HCT116 (cell line): ENCODE results near the gene CENPM. TPM values are rescaled to one million over a fixed set of nuclear protein-coding genes. Genes with fewer than 3 reads are reported as not detected.

Source experiments
- ATAC-seq: fragments of 200-7000 bp; cut with Tn5 transposase; 2 replicates; pipeline ENCODE4 v1.9.1; 2020; ENCODE audit warnings: mild to moderate bottlenecking, moderate library complexity
- BruUV-seq: library from RNA; stranded (reverse); fragments of 400-500 nt; replicated peaks from 2 replicates; lab custom pipeline; 2021; lab: Mats Ljungman, UMichigan
- CTCF ChIA-PET: fragments of 300-600 bp; sonication (Branson Sonifier 250); formaldehyde crosslinking; loops from one replicate; lab custom pipeline; 2021; ENCODE audit warnings: antibody characterized with exemption; lab: Charles Lee
- POLR2A ChIA-PET: fragments of 300-600, 350-600 bp; sonication (Branson Sonifier 250); formaldehyde crosslinking; loops from one replicate; lab custom pipeline; 2021; ENCODE audit warnings: antibody characterized with exemption; lab: Charles Lee
- RAD21 ChIA-PET, 2 experiments: fragments of 300-600 bp; sonication (Branson Sonifier 250); formaldehyde crosslinking; loops; one replicate each; lab custom pipeline; 2023; ENCODE audit warnings: low total read pairs in 2 of 2; ENCODE audit not compliant: uncharacterized antibody in 2 of 2, unreplicated experiment in 2 of 2, low non-redundant PET in 1 of 2; lab: Charles Lee
- DNase-seq: peaks from one replicate; pipeline ENCODE4 v3.0.0-alpha.2; 2010; ENCODE audit warnings: low read depth, low spot score
- H2AFZ ChIP-seq: fragments of 200-600 bp; shearing (Covaris generic), sonication (generic); 2 replicates; pipeline ENCODE4 v1.6.1; 2017; ENCODE audit warnings: low read depth, mixed run types, mixed read lengths, antibody characterized with exemption, low read length; ENCODE audit not compliant: poor library complexity, severe bottlenecking
- H3K27ac ChIP-seq: 2 replicates; pipeline ENCODE4 v1.5.1; 2012; ENCODE audit warnings: low read depth, low read length
- H3K27me3 ChIP-seq: fragments of 200-600 bp; sonication (generic); 2 replicates; pipeline ENCODE4 v1.6.1; 2016; ENCODE audit warnings: mixed run types, low read length, mixed read lengths; ENCODE audit not compliant: insufficient read depth
- H3K36me3 ChIP-seq, 2 experiments: fragments of 200-500 bp in 1 of 2; fragments of 200-600 bp in 1 of 2; sonication (Bioruptor generic) in 1 of 2; sonication (generic) in 1 of 2; 2 replicates each; pipeline versions ENCODE4 v1.5.1 to v1.6.1; 2014 to 2016; ENCODE audit warnings: low read length in 2 of 2, inconsistent platforms in 1 of 2, mixed read lengths in 1 of 2, mixed run types in 1 of 2; ENCODE audit not compliant: insufficient read depth in 2 of 2, control insufficient read depth in 1 of 2
- H3K4me1 ChIP-seq, 2 experiments: fragments of 200-600 bp in 1 of 2; sonication (generic) in 1 of 2; 2 replicates each; pipeline versions ENCODE4 v1.5.1 to v1.6.1; 2012 to 2017; ENCODE audit warnings: low read length in 2 of 2, inconsistent platforms in 1 of 2, mild to moderate bottlenecking in 1 of 2, mixed read lengths in 1 of 2, mixed run types in 1 of 2, moderate library complexity in 1 of 2; ENCODE audit not compliant: insufficient read depth in 2 of 2, control insufficient read depth in 1 of 2
- H3K4me2 ChIP-seq: fragments of 200-600 bp; sonication (generic); 2 replicates; pipeline ENCODE4 v1.6.1; 2017; ENCODE audit warnings: mixed run types, low read length, mixed read lengths
- H3K4me3 ChIP-seq, 2 experiments: fragments of 200-600 bp in 1 of 2; sonication (generic) in 1 of 2; replicated peaks in 1 of 2; 2 replicates each; pipeline ENCODE4 v1.5.1; 2011 to 2016; ENCODE audit warnings: low read length in 2 of 2, control low read depth in 1 of 2, low read depth in 1 of 2, mild to moderate bottlenecking in 1 of 2, mixed read lengths in 1 of 2, mixed run types in 1 of 2
- H3K79me2 ChIP-seq: fragments of 200-600 bp; sonication (generic); 2 replicates; pipeline ENCODE4 v1.6.1; 2017; ENCODE audit warnings: mild to moderate bottlenecking, mixed run types, low read length, moderate library complexity, mixed read lengths; ENCODE audit not compliant: insufficient read depth
- H3K9ac ChIP-seq: fragments of 200-600 bp; sonication (generic); 2 replicates; pipeline ENCODE4 v1.6.1; 2016; ENCODE audit warnings: low read length, mixed read lengths
- H3K9me2 ChIP-seq: fragments of 200-600 bp; sonication (generic), shearing (Covaris generic); 2 replicates; pipeline ENCODE4 v1.6.1; 2017; ENCODE audit warnings: mixed run types, mild to moderate bottlenecking, moderate library complexity; ENCODE audit not compliant: insufficient read depth
- H3K9me3 ChIP-seq, 2 experiments: fragments of 200-500 bp in 1 of 2; fragments of 200-600 bp in 1 of 2; sonication (Bioruptor generic) in 1 of 2; sonication (generic) in 1 of 2; 2 replicates each; pipeline ENCODE4 v1.6.1; 2014 to 2017; ENCODE audit warnings: low read length in 2 of 2, mixed read lengths in 2 of 2, inconsistent platforms in 1 of 2, low read depth in 1 of 2, mild to moderate bottlenecking in 1 of 2, mixed run types in 1 of 2, moderate library complexity in 1 of 2; ENCODE audit not compliant: control insufficient read depth in 1 of 2, insufficient read depth in 1 of 2
- H4K20me1 ChIP-seq: fragments of 200-600 bp; sonication (generic), shearing (Covaris generic); 2 replicates; pipeline ENCODE4 v1.6.1; 2017; ENCODE audit warnings: mixed run types, mild to moderate bottlenecking, moderate library complexity; ENCODE audit not compliant: insufficient read depth
- CTCF ChIP-seq, 3 experiments: fragments of 200-600 bp in 1 of 3; sonication (generic) in 1 of 3; IDR thresholded peaks in 2 of 3; conservative IDR thresholded peaks in 1 of 3; 2 replicates each; pipeline ENCODE4 v1.5.1; 2012 to 2017; ENCODE audit warnings: low read depth in 2 of 3, low read length in 2 of 3, antibody characterized with exemption in 1 of 3, borderline replicate concordance in 1 of 3, control low read depth in 1 of 3, mild to moderate bottlenecking in 1 of 3, mixed read lengths in 1 of 3, mixed run types in 1 of 3, moderate library complexity in 1 of 3; ENCODE audit not compliant: insufficient read depth in 1 of 3
- EZH2 ChIP-seq: fragments of 200-600 bp; sonication (generic); IDR thresholded peaks from 2 replicates; pipeline ENCODE4 v1.6.1; 2017; ENCODE audit warnings: antibody characterized with exemption, mixed run types
- FOSL1 ChIP-seq: IDR thresholded peaks from 2 replicates; pipeline ENCODE4 v1.6.1; 2012; ENCODE audit warnings: low read depth
- MAX ChIP-seq: IDR thresholded peaks from 2 replicates; pipeline ENCODE4 v1.6.1; 2012
- POLR2AphosphoS5 ChIP-seq: IDR thresholded peaks from 2 replicates; pipeline ENCODE4 v1.6.1; 2011; ENCODE audit warnings: mild to moderate bottlenecking, low read depth, low read length, moderate library complexity
- TCF7L2 ChIP-seq: IDR thresholded peaks from 2 replicates; pipeline ENCODE4 v1.7.0; 2011; ENCODE audit warnings: borderline replicate concordance, inconsistent platforms; ENCODE audit not compliant: insufficient read depth, insufficient read length; ENCODE audit errors: extremely low read depth
- YY1 ChIP-seq: IDR thresholded peaks from 2 replicates; pipeline ENCODE4 v1.6.1; 2011; ENCODE audit warnings: low read length, low read depth, moderate library complexity, mild to moderate bottlenecking; ENCODE audit not compliant: insufficient replicate concordance; ENCODE audit errors: extremely low read depth
- intact Hi-C: fragments of 100-400 bp; cut with micrococcal nuclease; formaldehyde crosslinking; loops from 2 replicates; pipeline ENCODE4 v1.10.0; 2022
- total RNA-seq: library from RNA; stranded (reverse); gene quantifications from one replicate; pipeline ENCODE4 v1.2.1, GENCODE V29; 2021; ENCODE audit not compliant: unreplicated experiment
- TF ChIP-seq, protein P1 (sequence below): IDR thresholded peaks from 2 replicates; pipeline ENCODE4 v1.6.1; 2012

The CENPM gene
- total RNA-seq, 1 experiment from 2014 or later, result 44.7 TPM

DNA sequence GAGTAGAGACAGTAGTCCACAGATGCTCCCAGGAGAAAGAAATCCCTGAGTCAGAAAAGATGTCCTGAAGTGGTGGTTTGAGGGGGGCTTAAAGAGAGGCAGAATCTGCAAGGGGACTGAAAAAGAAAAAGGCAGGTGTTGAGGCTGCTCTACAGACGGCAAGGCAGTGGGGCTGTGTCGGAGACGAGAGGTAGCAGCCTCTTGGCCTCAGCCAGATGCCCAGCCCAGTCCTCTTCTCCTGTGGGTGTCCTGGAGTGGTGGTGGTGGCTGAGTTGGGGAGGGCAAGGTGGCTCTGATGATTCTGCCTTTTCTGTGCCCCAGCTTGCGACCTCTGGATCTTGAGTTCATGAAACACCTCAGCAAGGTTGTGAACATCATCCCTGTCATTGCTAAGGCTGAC is 42.3 kb upstream of the CENPM start (continued):
- TF ChIP-seq TCF7L2 (no peak), MAX (no peak), EZH2 (no peak), FOSL1 (no peak), POLR2AphosphoS5 (no peak), YY1 (no peak)
- TF ChIP-seq, protein P1, sequence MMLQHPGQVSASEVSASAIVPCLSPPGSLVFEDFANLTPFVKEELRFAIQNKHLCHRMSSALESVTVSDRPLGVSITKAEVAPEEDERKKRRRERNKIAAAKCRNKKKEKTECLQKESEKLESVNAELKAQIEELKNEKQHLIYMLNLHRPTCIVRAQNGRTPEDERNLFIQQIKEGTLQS, result no peak

- H3K9ac ChIP-seq, result no peak overlapping the region
- TF ChIP-seq EZH2 (no peak), YY1 (no peak), TCF7L2 (no peak), CTCF (IDR thresholded peaks at IDR 0.05 in 2 of 3, conservative IDR thresholded peaks at IDR 0.05 in 1 of 3; ENCODE audit: borderline replicate concordance in 1 of 3, insufficient read depth in 1 of 3, low read depth in 2 of 3, low read length in 2 of 3) (no peak)
- TF ChIP-seq, protein P1, result no peak
- intact Hi-C loops, result no loop called here
- POLR2A ChIA-PET, result no interaction called here
- no peaks in the 10 kb centered on the region for H3K36me3 ChIP-seq
- no peak overlapping the region for H2AFZ ChIP-seq
- RAD21 ChIA-PET, result no interaction called here
- no TSS peak for BruUV-seq
- ATAC-seq (no peak), DNase-seq (no peak)
- H3K27ac ChIP-seq, result no peak overlapping the region
- H3K9me3 ChIP-seq, result no peaks in the 10 kb centered on the region
- no peak overlapping the region for H3K4me2 ChIP-seq
- no peaks in the 10 kb centered on the region for H4K20me1 ChIP-seq
- CTCF ChIA-PET, result no interaction called here
- no peaks in the 10 kb centered on the region for H3K9me2 ChIP-seq
- H3K27me3 ChIP-seq, result no peaks in the 10 kb centered on the region
- no peaks in the 10 kb centered on the region for H3K79me2 ChIP-seq
- H3K4me3 ChIP-seq, result no peak overlapping the region
- no peaks in the 10 kb centered on the region for H3K4me1 ChIP-seq
Measured at GRCh38 chr22:41987276-41987675, 40.3 kb upstream of the CENPM start.
